ENCODE data around the gene PRKX. TPM values are rescaled to one million over a fixed set of nuclear protein-coding genes. Genes with fewer than 3 reads are reported as not detected.
"Not testable (repeated sequence)": the region's sequence is repeated elsewhere in the genome, so short reads cannot be mapped to it uniquely, and the experiment has no call there.

The PRKX gene
- total RNA-seq, 2 donors from 2014 or later, result 8.6 to 11.2 TPM

DNA sequence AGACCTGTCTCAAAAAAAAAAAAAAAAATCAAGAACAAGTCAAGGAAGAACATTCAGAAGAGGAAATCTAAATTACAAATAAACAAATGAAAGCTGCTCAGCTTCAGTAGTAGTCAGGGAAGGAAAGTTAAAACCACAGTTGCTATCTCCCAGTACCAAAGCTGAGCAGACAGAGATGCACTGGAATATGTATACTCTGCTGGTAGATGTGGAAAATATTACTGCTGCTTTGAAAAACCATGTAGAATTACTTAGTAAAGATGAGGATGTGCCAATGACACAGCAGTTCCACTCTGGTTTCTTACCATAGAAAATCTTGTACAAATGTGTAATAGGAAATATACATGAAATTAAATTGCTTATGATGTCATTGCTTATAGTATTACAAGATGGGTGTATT lies 25.1 kb upstream of the PRKX start:
- Histone ChIP-seq H3K36me3 (replicated peaks in 1 of 2; ENCODE audit: insufficient read depth in 1 of 2, low read depth in 2 of 2) (no peaks in the 10 kb centered on the region), H3K4me1 (no peaks in the 10 kb centered on the region), H3K4me3 (no peak overlapping the region), H3K9me3 (no peaks in the 10 kb centered on the region), H3K27me3 (no peaks in the 10 kb centered on the region), H3K27ac (no peak overlapping the region)
- no peak for ATAC-seq
- TF ChIP-seq POLR2A (IDR thresholded peaks at IDR 0.05), result no peak
- TF ChIP-seq, protein P1, sequence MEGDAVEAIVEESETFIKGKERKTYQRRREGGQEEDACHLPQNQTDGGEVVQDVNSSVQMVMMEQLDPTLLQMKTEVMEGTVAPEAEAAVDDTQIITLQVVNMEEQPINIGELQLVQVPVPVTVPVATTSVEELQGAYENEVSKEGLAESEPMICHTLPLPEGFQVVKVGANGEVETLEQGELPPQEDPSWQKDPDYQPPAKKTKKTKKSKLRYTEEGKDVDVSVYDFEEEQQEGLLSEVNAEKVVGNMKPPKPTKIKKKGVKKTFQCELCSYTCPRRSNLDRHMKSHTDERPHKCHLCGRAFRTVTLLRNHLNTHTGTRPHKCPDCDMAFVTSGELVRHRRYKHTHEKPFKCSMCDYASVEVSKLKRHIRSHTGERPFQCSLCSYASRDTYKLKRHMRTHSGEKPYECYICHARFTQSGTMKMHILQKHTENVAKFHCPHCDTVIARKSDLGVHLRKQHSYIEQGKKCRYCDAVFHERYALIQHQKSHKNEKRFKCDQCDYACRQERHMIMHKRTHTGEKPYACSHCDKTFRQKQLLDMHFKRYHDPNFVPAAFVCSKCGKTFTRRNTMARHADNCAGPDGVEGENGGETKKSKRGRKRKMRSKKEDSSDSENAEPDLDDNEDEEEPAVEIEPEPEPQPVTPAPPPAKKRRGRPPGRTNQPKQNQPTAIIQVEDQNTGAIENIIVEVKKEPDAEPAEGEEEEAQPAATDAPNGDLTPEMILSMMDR (IDR thresholded peaks at IDR 0.05), result no peak
- intact Hi-C loops (cut with DNase I), result no loop called here
- DNase-seq, result no peak

DNA sequence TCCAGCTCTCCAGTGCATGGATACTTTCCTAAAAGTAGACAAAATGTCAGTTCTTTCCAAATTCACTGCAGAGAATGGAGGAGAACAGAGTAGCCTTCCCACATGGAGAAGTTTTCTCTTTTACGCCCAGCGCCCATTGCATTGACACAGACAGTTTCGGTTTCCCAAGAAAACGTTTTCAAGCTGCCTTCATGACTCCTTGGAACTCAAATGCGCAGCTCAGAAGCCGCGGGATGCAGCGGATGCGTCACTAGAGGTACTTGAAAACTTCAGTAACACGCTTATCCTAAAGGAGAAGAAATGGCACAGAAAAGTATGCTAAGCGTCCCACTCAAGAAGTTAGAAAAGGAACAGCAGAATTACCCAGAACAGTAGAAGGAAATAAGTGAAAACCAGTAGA lies 23.1 kb upstream of the PRKX start:
- intact Hi-C loops (cut with DNase I); H3K27me3 ChIP-seq; ATAC-seq; DNase-seq; H3K27ac ChIP-seq; H3K4me3 ChIP-seq; H3K9me3 ChIP-seq; H3K4me1 ChIP-seq; H3K36me3 ChIP-seq (replicated peaks in 1 of 2; ENCODE audit: insufficient read depth in 1 of 2, low read depth in 2 of 2): not testable (repeated sequence)
- 64 to 79% methylated on average over 9 to 11 of the region's 11 CpGs for WGBS, 2 donors

DNA sequence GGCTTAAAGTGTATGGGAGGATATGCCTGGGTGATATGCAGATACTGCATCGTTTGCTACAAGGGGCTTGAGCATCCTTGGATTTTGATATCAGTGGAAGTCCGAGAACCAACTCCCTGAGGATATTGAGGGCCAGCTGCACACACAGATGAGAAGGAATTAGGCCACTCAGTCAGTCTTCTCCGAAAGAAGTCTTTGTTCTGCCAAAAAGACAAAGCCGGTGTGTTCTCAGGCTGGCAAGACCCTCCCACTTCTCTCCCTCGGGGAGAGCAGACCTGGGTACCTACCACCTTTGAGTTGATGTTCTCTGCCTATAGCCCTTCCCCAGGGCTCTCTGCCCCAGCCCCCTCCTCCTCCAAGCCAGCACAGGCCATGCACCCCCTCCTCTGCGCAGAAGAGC lies 22.4 kb upstream of the PRKX start:
- H3K4me1 ChIP-seq; H3K27ac ChIP-seq; DNase-seq; H3K36me3 ChIP-seq (replicated peaks in 1 of 2; ENCODE audit: insufficient read depth in 1 of 2, low read depth in 2 of 2); H3K27me3 ChIP-seq; H3K9me3 ChIP-seq; H3K4me3 ChIP-seq; ATAC-seq; intact Hi-C loops (cut with DNase I): not testable (repeated sequence)
- WGBS, 2 donors, result 29 to 56% methylated on average over 3 of the region's 6 CpGs

DNA sequence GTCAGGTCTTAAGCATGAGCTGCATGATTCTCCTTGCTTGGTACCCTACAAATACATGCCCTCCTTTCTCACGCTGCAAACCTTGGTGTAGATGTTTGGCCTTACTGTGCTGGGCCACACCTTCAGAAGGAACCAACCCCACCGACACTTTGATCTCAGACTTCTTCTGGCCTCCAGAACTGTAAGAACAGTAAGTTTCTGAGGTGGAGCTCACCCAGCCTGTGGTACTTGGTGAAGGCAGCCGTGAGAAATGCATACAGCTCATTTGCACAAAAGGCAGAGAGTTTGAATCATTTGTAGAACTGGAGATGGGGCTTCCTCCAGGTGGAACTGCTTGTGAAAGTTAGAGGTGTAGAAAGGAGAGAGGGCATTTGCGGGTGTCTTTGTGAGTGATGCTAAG lies 21.0 kb upstream of the PRKX start:
- intact Hi-C loops (cut with DNase I), result not testable (repeated sequence)

DNA sequence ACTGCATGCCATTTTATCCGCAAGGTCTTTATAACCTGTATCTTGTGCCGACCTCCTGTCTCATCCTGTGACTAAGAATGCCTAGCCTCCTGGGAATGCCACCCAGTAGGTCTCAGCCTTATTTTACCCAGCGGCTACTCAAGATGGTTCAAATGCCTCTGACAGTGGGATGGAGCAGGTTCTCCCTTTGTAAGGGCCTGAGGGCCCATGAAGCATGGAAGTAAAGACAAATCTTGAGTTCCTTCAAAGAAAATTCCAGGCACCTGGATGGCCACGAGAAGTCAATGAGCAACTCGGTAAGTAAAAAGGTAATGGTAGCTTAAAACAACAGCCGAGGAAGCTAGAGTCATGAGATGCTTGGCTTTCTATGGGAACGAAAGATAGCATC lies 19.6 kb upstream of the PRKX start:
- intact Hi-C loops (cut with DNase I), result no loop called here
- H3K27ac ChIP-seq, result no peak overlapping the region
- no peaks in the 10 kb centered on the region for H3K4me1 ChIP-seq
- no peaks in the 10 kb centered on the region for H3K36me3 ChIP-seq (replicated peaks in 1 of 2; ENCODE audit: insufficient read depth in 1 of 2, low read depth in 2 of 2)
- WGBS, 2 donors, result 68 to 76% methylated on average over 6 to 7 of the region's 7 CpGs
- ATAC-seq (no peak), DNase-seq (no peak)
- H3K27me3 ChIP-seq, result no peaks in the 10 kb centered on the region
- no peak overlapping the region for H3K4me3 ChIP-seq
- TF ChIP-seq, protein P1 (IDR thresholded peaks at IDR 0.05), result no peak
- no peak for TF ChIP-seq POLR2A (IDR thresholded peaks at IDR 0.05)
- no peaks in the 10 kb centered on the region for H3K9me3 ChIP-seq

More for the DNA sequence above, 21.0 kb upstream of the PRKX start:
- not testable (repeated sequence) for ATAC-seq; H3K36me3 ChIP-seq (replicated peaks in 1 of 2; ENCODE audit: insufficient read depth in 1 of 2, low read depth in 2 of 2); DNase-seq; H3K27ac ChIP-seq; H3K4me3 ChIP-seq; H3K27me3 ChIP-seq; H3K4me1 ChIP-seq; H3K9me3 ChIP-seq
- WGBS, 2 donors, result 61 to 67% methylated on average over 3 of the region's 4 CpGs

DNA sequence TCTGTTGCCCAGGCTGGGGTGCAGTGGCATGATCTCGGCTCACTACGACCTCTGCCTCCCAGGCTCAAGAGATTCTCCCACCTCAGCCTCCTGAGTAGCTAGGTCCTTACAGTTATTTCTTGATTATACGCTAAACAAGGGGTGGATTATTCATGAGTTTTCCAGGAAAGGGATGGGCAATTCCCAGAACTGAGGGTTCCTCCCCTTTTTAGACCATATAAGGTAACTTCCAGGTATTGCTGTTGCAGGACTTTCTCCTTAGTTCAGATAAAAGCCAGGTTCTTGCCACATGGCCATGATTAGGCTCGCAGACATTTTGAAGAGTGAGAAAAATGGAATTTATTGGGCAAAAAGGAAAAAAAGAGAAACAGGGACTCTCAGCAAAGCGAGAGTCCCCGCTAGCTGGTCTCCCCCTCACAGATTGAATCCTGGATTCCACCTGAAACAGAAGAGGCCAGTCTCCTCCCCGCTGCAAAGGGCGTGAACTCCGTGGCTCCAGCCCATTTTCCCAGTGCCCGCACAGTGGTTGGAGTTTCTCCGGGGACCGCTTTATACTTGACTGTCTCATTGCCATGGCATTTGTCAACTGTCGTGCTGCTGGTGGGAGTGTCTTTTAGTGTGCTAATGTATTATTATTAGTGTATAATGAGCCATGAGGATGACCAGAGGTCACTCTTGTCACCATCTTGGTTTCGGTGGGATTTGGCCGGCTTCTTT lies 19.0 kb upstream of the PRKX start:
- H3K36me3 ChIP-seq (replicated peaks in 1 of 2; ENCODE audit: insufficient read depth in 1 of 2, low read depth in 2 of 2); H3K27me3 ChIP-seq; H3K4me1 ChIP-seq; H3K27ac ChIP-seq; DNase-seq; intact Hi-C loops (cut with DNase I); H3K9me3 ChIP-seq; ATAC-seq; H3K4me3 ChIP-seq: not testable (repeated sequence)
- 74 to 87% methylated on average over 9 to 15 of the region's 15 CpGs for WGBS, 2 donors

DNA sequence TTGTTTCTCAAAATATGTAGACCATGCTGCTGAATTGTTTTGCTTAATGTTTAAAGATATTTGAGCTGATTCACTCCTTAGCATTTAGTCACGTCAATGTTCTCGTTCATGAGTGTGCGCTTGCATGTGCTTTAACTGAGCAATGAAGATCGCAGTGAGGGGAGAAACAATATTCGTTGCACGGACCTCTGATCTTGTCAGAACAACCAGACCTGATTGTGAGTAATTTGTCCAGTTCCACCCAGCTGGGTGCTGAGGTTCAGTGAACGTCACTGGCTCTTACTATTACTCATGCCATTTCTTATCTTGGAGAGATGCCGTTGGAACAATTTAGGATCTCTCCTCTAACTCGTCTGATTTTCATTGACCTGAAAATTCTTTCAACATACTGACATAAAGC lies 15.0 kb upstream of the PRKX start:
- H3K36me3 ChIP-seq (replicated peaks in 1 of 2; ENCODE audit: insufficient read depth in 1 of 2, low read depth in 2 of 2), result no peaks in the 10 kb centered on the region
- ATAC-seq, result no peak
- no peak overlapping the region for H3K4me3 ChIP-seq
- H3K9me3 ChIP-seq, result no peaks in the 10 kb centered on the region
- no peak for DNase-seq
- H3K4me1 ChIP-seq, result no peaks in the 10 kb centered on the region
- no peak overlapping the region for H3K27ac ChIP-seq
- intact Hi-C loops (cut with DNase I), result no loop called here
- 27 to 37% methylated on average over 6 to 9 of the region's 9 CpGs for WGBS, 2 donors
- TF ChIP-seq POLR2A (IDR thresholded peaks at IDR 0.05), result no peak
- TF ChIP-seq, protein P1 (IDR thresholded peaks at IDR 0.05), result no peak
- H3K27me3 ChIP-seq, result no peaks in the 10 kb centered on the region

DNA sequence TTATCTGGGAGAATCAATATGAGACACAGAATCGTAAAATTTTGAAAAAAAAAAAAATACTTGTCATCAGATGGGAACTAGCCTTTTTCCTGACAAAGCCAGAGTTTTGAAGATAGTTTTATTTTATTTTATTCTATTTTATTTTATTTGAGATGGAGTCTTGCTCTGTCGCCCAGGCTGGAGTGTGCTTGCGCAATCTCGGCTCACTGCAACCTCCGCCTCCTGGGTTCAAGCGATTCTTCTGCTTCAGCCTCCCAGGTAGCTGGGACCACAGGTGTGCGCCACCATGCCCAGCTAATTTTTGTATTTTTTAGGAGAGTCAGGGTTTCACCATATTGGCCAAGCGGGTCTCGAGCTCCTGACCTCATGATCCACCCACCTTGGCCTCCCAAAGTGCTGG lies 10.0 kb upstream of the PRKX start:
- ATAC-seq; DNase-seq; intact Hi-C loops (cut with DNase I); H3K4me1 ChIP-seq; H3K27ac ChIP-seq; H3K36me3 ChIP-seq (replicated peaks in 1 of 2; ENCODE audit: insufficient read depth in 1 of 2, low read depth in 2 of 2); H3K27me3 ChIP-seq; H3K9me3 ChIP-seq; H3K4me3 ChIP-seq: not testable (repeated sequence)
- 65 to 77% methylated on average over 5 to 7 of the region's 9 CpGs for WGBS, 2 donors
